B cell (primary cell): ENCODE results near the gene SLC7A10.

Experiments used
- EZH2 ChIP-seq: IDR thresholded peaks from 2 replicates; pipeline ENCODE4 v1.6.1; 2012; ENCODE audit warnings: borderline replicate concordance, low read depth, mild to moderate bottlenecking, moderate library complexity, low read length; ENCODE audit not compliant: insufficient read depth, poor library complexity, severe bottlenecking
- TF ChIP-seq, protein P1 (sequence below): fragments of 200-600 bp; IDR thresholded peaks from one replicate; pipeline ENCODE4 v1.8.0; 2022; ENCODE audit warnings: antibody characterized with exemption, mild to moderate bottlenecking

DNA sequence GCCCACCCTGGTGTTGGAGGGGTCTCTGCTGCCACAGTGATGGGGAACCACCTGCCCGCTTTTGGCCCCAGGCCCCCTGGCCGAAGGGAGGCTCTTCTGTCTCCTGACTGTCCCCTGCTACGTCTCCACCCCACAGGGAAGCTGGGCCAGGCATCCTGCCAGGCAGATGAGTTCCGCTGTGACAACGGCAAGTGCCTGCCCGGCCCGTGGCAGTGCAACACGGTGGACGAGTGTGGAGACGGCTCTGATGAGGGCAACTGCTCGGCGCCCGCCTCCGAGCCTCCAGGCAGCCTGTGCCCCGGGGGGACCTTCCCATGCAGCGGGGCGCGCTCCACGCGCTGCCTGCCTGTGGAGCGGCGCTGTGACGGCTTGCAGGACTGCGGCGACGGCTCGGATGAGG lies 20.5 kb downstream of the SLC7A10 start:
- TF ChIP-seq, protein P1, sequence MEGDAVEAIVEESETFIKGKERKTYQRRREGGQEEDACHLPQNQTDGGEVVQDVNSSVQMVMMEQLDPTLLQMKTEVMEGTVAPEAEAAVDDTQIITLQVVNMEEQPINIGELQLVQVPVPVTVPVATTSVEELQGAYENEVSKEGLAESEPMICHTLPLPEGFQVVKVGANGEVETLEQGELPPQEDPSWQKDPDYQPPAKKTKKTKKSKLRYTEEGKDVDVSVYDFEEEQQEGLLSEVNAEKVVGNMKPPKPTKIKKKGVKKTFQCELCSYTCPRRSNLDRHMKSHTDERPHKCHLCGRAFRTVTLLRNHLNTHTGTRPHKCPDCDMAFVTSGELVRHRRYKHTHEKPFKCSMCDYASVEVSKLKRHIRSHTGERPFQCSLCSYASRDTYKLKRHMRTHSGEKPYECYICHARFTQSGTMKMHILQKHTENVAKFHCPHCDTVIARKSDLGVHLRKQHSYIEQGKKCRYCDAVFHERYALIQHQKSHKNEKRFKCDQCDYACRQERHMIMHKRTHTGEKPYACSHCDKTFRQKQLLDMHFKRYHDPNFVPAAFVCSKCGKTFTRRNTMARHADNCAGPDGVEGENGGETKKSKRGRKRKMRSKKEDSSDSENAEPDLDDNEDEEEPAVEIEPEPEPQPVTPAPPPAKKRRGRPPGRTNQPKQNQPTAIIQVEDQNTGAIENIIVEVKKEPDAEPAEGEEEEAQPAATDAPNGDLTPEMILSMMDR = no peak
- TF ChIP-seq EZH2 = no peak
